ENCODE results near the gene MORF4L1. TPM values are rescaled to one million over a fixed set of nuclear protein-coding genes. Genes with fewer than 3 reads are reported as not detected.
"Not testable (repeated sequence)": the region's sequence is repeated elsewhere in the genome, so short reads cannot be mapped to it uniquely, and the experiment has no call there.

MORF4L1 gene
- total and polyA plus RNA-seq, 11 donors: 162 to 549 (median 328) TPM

DNA sequence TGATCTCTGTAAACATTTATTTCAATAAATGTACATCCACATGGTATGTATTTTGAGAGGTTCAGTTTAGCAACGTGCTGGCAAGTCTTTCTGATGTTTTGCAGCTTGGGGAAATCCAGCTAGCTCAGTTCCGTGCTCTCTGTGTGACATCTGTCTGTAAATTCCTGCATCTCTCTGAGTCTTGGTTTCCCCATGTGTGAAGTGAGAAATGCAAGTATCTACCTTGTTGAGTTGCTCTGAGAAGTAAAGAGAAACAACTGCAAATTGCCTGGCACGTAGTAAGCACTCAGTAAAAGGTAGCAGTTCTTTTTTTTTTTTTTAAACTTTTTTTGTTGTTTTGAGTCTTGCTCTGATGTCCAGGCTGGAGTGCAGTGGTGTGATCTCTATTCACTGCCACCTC lies 30.2 kb upstream of the MORF4L1 start:
- no peak for TF ChIP-seq POLR2A (IDR thresholded peaks at IDR 0.05)
- TF ChIP-seq, protein P1, sequence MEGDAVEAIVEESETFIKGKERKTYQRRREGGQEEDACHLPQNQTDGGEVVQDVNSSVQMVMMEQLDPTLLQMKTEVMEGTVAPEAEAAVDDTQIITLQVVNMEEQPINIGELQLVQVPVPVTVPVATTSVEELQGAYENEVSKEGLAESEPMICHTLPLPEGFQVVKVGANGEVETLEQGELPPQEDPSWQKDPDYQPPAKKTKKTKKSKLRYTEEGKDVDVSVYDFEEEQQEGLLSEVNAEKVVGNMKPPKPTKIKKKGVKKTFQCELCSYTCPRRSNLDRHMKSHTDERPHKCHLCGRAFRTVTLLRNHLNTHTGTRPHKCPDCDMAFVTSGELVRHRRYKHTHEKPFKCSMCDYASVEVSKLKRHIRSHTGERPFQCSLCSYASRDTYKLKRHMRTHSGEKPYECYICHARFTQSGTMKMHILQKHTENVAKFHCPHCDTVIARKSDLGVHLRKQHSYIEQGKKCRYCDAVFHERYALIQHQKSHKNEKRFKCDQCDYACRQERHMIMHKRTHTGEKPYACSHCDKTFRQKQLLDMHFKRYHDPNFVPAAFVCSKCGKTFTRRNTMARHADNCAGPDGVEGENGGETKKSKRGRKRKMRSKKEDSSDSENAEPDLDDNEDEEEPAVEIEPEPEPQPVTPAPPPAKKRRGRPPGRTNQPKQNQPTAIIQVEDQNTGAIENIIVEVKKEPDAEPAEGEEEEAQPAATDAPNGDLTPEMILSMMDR (IDR thresholded peaks at IDR 0.05): no peak
- WGBS, 4 donors: 85 to 92% (median 89%) methylated on average over 3 of the region's 3 CpGs
- no peaks in the 10 kb centered on the region for H3K27me3 ChIP-seq
- H3K36me3 ChIP-seq: no peaks in the 10 kb centered on the region
- no peak for ATAC-seq
- intact Hi-C loops (cut with DNase I): no loop called here
- no peak for DNase-seq
- no peak overlapping the region for H3K4me3 ChIP-seq
- no peak overlapping the region for H3K27ac ChIP-seq
- peaks cover 0 to 2% (median 0%) of the 10 kb centered on the region in 12 donors for H3K4me1 ChIP-seq
- no peaks in the 10 kb centered on the region for H3K9me3 ChIP-seq

DNA sequence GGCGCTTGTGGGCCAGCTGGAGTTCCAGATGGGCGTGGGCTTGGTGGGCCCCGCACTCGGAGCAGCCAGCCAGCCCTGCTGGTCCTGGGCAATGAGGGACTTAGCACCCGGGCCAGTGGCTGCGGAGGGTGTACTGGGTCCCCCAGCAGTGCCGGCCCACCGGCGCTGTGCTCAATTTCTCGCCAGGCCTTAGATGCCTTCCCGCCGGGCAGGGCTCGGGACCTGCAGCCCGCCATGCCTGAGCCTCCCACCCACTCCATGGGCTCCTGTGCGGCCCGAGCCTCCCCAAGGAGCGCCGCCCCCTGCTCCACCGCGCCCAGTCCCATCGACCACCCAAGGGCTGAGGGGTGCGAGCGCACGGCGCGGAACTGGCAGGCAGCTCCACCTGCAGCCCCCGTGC lies 25.8 kb upstream of the MORF4L1 start:
- 93 to 100% (median 99%) methylated on average over 4 to 27 of the region's 27 CpGs for WGBS, 4 donors
- H3K27me3 ChIP-seq; H3K4me1 ChIP-seq; H3K9me3 ChIP-seq; DNase-seq; H3K27ac ChIP-seq; ATAC-seq; H3K36me3 ChIP-seq; H3K4me3 ChIP-seq; intact Hi-C loops (cut with DNase I): not testable (repeated sequence)

DNA sequence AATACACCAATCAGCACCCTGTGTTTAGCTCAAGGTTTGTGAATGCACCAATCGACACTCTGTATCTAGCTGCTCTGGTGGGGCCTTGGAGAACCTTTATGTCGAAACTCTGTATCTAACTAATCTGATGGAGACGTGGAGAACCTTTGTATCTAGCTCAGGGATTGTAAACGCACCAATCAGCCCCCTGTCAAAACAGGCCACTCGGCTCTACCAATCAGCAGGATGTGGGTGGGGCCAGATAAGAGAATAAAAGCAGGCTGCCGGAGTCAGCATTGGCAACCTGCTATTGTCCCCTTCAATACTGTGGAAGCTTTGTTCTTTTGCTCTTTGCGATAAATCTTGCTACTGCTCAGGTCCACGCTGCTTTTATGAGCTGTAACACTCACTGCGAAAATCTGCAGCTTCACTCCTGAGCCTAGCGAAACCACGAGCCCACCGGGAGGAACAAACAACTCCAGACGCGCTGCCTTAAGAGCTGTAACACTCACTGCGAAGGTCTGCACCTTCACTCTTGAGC lies 25.2 kb upstream of the MORF4L1 start:
- 80 to 89% (median 86%) methylated on average over 14 to 15 of the region's 15 CpGs for WGBS, 4 donors

DNA sequence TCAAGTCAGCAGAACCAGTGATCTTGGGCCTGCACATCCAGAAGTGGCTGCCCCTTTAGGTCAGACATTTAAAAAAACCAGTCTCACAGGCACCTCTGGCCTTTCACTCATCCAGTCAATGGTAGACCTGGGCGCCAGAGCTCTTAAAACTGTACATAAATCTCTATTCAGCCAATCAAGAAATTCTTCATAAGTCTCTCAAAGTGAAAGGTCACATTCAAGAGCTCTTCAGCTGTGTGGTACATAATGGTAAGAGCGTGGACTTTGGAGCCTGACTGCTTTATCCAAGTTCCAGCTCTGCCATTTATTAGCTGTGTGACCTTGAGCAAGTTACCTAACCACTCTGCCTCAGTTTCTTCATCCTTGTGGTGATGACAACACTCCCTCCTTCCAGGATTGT lies 22.3 kb upstream of the MORF4L1 start:
- Histone ChIP-seq H3K4me3 (no peak overlapping the region), H3K36me3 (no peaks in the 10 kb centered on the region), H3K9me3 (no peaks in the 10 kb centered on the region), H3K27me3 (no peaks in the 10 kb centered on the region), H3K27ac (no peak overlapping the region), H3K4me1 (no peaks in the 10 kb centered on the region)
- 90 to 99% (median 96%) methylated on average over 2 of the region's 2 CpGs for WGBS, 4 donors
- no peak for TF ChIP-seq POLR2A (IDR thresholded peaks at IDR 0.05)
- TF ChIP-seq, protein P1 (IDR thresholded peaks at IDR 0.05): no peak
- intact Hi-C loops (cut with DNase I): no loop called here
- ATAC-seq (no peak), DNase-seq (no peak)

More for the DNA sequence above, 25.2 kb upstream of the MORF4L1 start:
- H3K9me3 ChIP-seq; DNase-seq; ATAC-seq; H3K4me3 ChIP-seq; H3K27me3 ChIP-seq; H3K36me3 ChIP-seq; H3K27ac ChIP-seq; intact Hi-C loops (cut with DNase I); H3K4me1 ChIP-seq: not testable (repeated sequence)

DNA sequence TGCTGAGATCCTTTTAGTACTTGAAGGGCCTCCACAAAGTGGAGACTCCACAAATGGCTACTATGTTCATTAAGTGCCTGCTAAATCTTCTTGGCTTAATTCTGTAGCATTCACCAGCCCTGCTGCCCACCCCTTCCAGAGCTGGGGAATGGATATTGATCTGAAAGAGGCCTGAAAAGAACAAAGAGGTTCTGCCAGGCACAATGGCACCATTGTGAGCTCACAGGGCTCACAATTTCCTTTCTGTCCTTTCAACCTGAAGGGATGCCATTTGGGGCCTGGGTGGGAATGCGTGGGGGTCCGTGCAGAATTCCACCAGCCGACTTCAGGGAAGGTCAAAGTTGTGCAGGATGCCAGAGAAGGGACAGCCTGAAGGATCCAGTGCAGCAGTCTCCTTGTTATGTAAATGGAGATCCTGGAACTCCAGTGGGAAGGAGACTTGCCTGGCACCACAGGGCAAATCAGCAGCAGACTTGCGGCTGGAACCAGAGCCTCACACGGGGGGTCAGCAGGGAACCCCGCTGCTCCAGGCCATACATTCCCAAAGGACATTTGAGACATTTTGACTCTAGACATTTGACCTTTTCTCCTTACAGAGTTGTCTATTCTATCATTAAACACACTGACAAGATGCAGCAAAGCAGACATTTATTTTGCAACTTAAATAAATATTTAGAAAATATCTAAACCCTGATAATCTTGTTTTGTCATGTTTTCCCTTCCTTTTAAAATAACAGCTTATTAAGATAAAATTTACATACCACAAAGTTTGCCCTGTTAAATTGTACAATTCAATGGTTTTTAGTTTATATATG lies 21.5 kb upstream of the MORF4L1 start:
- TF ChIP-seq, protein P1 (IDR thresholded peaks at IDR 0.05): no peak
- TF ChIP-seq POLR2A (IDR thresholded peaks at IDR 0.05): no peak
- no peaks in the 10 kb centered on the region for H3K9me3 ChIP-seq
- 55 to 70% (median 64%) methylated on average over 6 of the region's 6 CpGs for WGBS, 4 donors
- no peak for DNase-seq
- H3K36me3 ChIP-seq: no peaks in the 10 kb centered on the region
- no peaks in the 10 kb centered on the region for H3K4me1 ChIP-seq
- no peak for ATAC-seq
- H3K4me3 ChIP-seq: no peak overlapping the region
- no peak overlapping the region for H3K27ac ChIP-seq
- no peaks in the 10 kb centered on the region for H3K27me3 ChIP-seq
- intact Hi-C loops (cut with DNase I): no loop called here

All from heart left ventricle (tissue), 16 donors.